Activated naive CD4-positive, alpha-beta T cell treated with anti-CD3 and anti-CD28 coated beads, Interleukin-2, amount 10 ng/mL, durations not matched to agents 7 days and 5 days (primary cell): ENCODE data around the gene C2orf80.

Experiments used
- CTCF ChIA-PET: fragments of 350-600 bp; sonication (Branson Sonifier 250); formaldehyde crosslinking; loops from one replicate; lab custom pipeline; 2021; ENCODE audit warnings: antibody characterized with exemption; lab: Charles Lee
- DNase-seq: peaks from one replicate; pipeline ENCODE4 v3.0.0-alpha.2; 2020
- H3K27ac Mint-ChIP-seq: one replicate; pipeline ENCODE4 v1.8.0; 2021; ENCODE audit warnings: mild to moderate bottlenecking, moderate library complexity, mixed read lengths
- H3K27me3 Mint-ChIP-seq: one replicate; pipeline ENCODE4 v1.8.0; 2021; ENCODE audit warnings: mild to moderate bottlenecking, mixed read lengths
- H3K36me3 Mint-ChIP-seq: one replicate; pipeline ENCODE4 v1.8.0; 2021; ENCODE audit warnings: mixed read lengths
- H3K4me1 Mint-ChIP-seq: one replicate; pipeline ENCODE4 v1.8.0; 2021; ENCODE audit warnings: mixed read lengths
- H3K4me3 Mint-ChIP-seq: one replicate; pipeline ENCODE4 v1.8.0; 2021; ENCODE audit warnings: mild to moderate bottlenecking, moderate library complexity, mixed read lengths
- H3K9me3 Mint-ChIP-seq: one replicate; pipeline ENCODE4 v1.8.0; 2021; ENCODE audit warnings: mixed read lengths

Gene C2orf80

GRCh38 chr2:208192611-208193236 is 2.9 kb upstream of the C2orf80 start:
- peaks cover 3% of the 10 kb centered on the region for H3K27me3 Mint-ChIP-seq
- CTCF ChIA-PET = interaction anchor here (1.1 kb wide), 1 partner anchor 17 kb away, joined by 4 read pairs; no protein-coding TSS in a partner anchor
- no peaks in the 10 kb centered on the region for H3K9me3 Mint-ChIP-seq
- no peak overlapping the region for H3K27ac Mint-ChIP-seq
- no peaks in the 10 kb centered on the region for H3K4me1 Mint-ChIP-seq
- H3K4me3 Mint-ChIP-seq = no peak overlapping the region
- DNase-seq = no peak
- H3K36me3 Mint-ChIP-seq = no peaks in the 10 kb centered on the region

- Mint-ChIP-seq H3K9me3 (no peaks in the 10 kb centered on the region), H3K4me3 (no peak overlapping the region), H3K36me3 (no peaks in the 10 kb centered on the region), H3K27me3 (peaks cover 3% of the 10 kb centered on the region), H3K27ac (no peak overlapping the region), H3K4me1 (no peaks in the 10 kb centered on the region)
- CTCF ChIA-PET = interaction anchor here (1.5 kb wide), 1 partner anchor 14 kb away, joined by 3 read pairs; no protein-coding TSS in a partner anchor
- no peak for DNase-seq
Observed at GRCh38 chr2:208189069-208189809, 591 bp downstream of the C2orf80 start.

- no peak overlapping the region for H3K4me3 Mint-ChIP-seq
- no peak overlapping the region for H3K27ac Mint-ChIP-seq
- DNase-seq = no peak
- H3K27me3 Mint-ChIP-seq = peaks cover 10% of the 10 kb centered on the region
- H3K36me3 Mint-ChIP-seq = no peaks in the 10 kb centered on the region
- CTCF ChIA-PET = no interaction called here
- H3K9me3 Mint-ChIP-seq = no peaks in the 10 kb centered on the region
- no peaks in the 10 kb centered on the region for H3K4me1 Mint-ChIP-seq
Observed at GRCh38 chr2:208186893-208187292, 2.9 kb downstream of the C2orf80 start.

- no peaks in the 10 kb centered on the region for H3K4me1 Mint-ChIP-seq
- peaks cover 10% of the 10 kb centered on the region for H3K27me3 Mint-ChIP-seq
- H3K4me3 Mint-ChIP-seq = no peak overlapping the region
- CTCF ChIA-PET = no interaction called here
- DNase-seq = no peak
- no peaks in the 10 kb centered on the region for H3K36me3 Mint-ChIP-seq
- no peaks in the 10 kb centered on the region for H3K9me3 Mint-ChIP-seq
- H3K27ac Mint-ChIP-seq = no peak overlapping the region
Observed at GRCh38 chr2:208186465-208186864, 3.4 kb downstream of the C2orf80 start.

GRCh38 chr2:208183972-208184705 is 5.7 kb downstream of the C2orf80 start:
- H3K36me3 Mint-ChIP-seq = no peaks in the 10 kb centered on the region
- H3K4me3 Mint-ChIP-seq = no peak overlapping the region
- no peaks in the 10 kb centered on the region for H3K4me1 Mint-ChIP-seq
- CTCF ChIA-PET = interaction anchor here (0.5 to 1.4 kb wide), 2 partner anchors 8 to 1528 kb away, joined by 3 to 5 read pairs; no protein-coding TSS in a partner anchor
- H3K27ac Mint-ChIP-seq = no peak overlapping the region
- no peaks in the 10 kb centered on the region for H3K9me3 Mint-ChIP-seq
- peaks cover 7% of the 10 kb centered on the region for H3K27me3 Mint-ChIP-seq
- DNase-seq = no peak

- Mint-ChIP-seq H3K27ac (no peak overlapping the region), H3K4me3 (no peak overlapping the region), H3K9me3 (no peaks in the 10 kb centered on the region), H3K36me3 (no peaks in the 10 kb centered on the region), H3K4me1 (no peaks in the 10 kb centered on the region), H3K27me3 (peaks cover 7% of the 10 kb centered on the region)
- DNase-seq = no peak
- CTCF ChIA-PET = interaction anchor here (0.5 to 1.4 kb wide), 2 partner anchors 8 to 1527 kb away, joined by 3 to 5 read pairs; no protein-coding TSS in a partner anchor
Observed at GRCh38 chr2:208183526-208183925, 6.3 kb downstream of the C2orf80 start.

- Mint-ChIP-seq H3K27ac (no peak overlapping the region), H3K9me3 (no peaks in the 10 kb centered on the region), H3K4me3 (no peak overlapping the region), H3K36me3 (no peaks in the 10 kb centered on the region), H3K4me1 (no peaks in the 10 kb centered on the region), H3K27me3 (peaks cover 7% of the 10 kb centered on the region)
- CTCF ChIA-PET = no interaction called here
- no peak for DNase-seq
Observed at GRCh38 chr2:208182835-208183234, 7.0 kb downstream of the C2orf80 start.

- H3K4me1 Mint-ChIP-seq = no peaks in the 10 kb centered on the region
- H3K27me3 Mint-ChIP-seq = peaks cover 13% of the 10 kb centered on the region
- CTCF ChIA-PET = no interaction called here
- no peaks in the 10 kb centered on the region for H3K9me3 Mint-ChIP-seq
- no peak for DNase-seq
- H3K36me3 Mint-ChIP-seq = no peaks in the 10 kb centered on the region
- H3K4me3 Mint-ChIP-seq = no peak overlapping the region
- no peak overlapping the region for H3K27ac Mint-ChIP-seq
Observed at GRCh38 chr2:208179028-208179609, 10.7 kb downstream of the C2orf80 start.

GRCh38 chr2:208175840-208176153 is 14.0 kb downstream of the C2orf80 start:
- Mint-ChIP-seq H3K27me3 (peaks cover 14% of the 10 kb centered on the region), H3K4me3 (no peak overlapping the region), H3K27ac (no peak overlapping the region), H3K36me3 (no peaks in the 10 kb centered on the region), H3K9me3 (no peaks in the 10 kb centered on the region), H3K4me1 (no peaks in the 10 kb centered on the region)
- no peak for DNase-seq
- CTCF ChIA-PET = interaction anchor here (0.7 to 3.7 kb wide), 26 partner anchors 8 to 796 kb away, joined by 3 to 26 read pairs (median 4); partner anchors contain the start of genes C2orf80, CRYGA and IDH1

- H3K27me3 Mint-ChIP-seq = peaks cover 15% of the 10 kb centered on the region
- no peak overlapping the region for H3K4me3 Mint-ChIP-seq
- H3K4me1 Mint-ChIP-seq = no peaks in the 10 kb centered on the region
- no peak overlapping the region for H3K27ac Mint-ChIP-seq
- CTCF ChIA-PET = interaction anchor here (0.6 to 3.7 kb wide), 30 partner anchors 9 to 797 kb away, joined by 3 to 26 read pairs (median 4); partner anchors contain the start of genes C2orf80, CRYGA and IDH1
- H3K9me3 Mint-ChIP-seq = no peaks in the 10 kb centered on the region
- DNase-seq = peak; percentile 70
- no peaks in the 10 kb centered on the region for H3K36me3 Mint-ChIP-seq
Observed at GRCh38 chr2:208175069-208175839, 14.6 kb downstream of the C2orf80 start.

GRCh38 chr2:208174144-208174543 is 15.7 kb downstream of the C2orf80 start:
- Mint-ChIP-seq H3K36me3 (no peaks in the 10 kb centered on the region), H3K4me1 (no peaks in the 10 kb centered on the region), H3K27me3 (peaks cover 19% of the 10 kb centered on the region), H3K9me3 (no peaks in the 10 kb centered on the region), H3K4me3 (no peak overlapping the region), H3K27ac (no peak overlapping the region)
- CTCF ChIA-PET = interaction anchor here (0.7 to 3.7 kb wide), 7 partner anchors 11 to 173 kb away, joined by 3 to 26 read pairs (median 5); partner anchors contain the start of genes CRYGA and IDH1
- DNase-seq = no peak

GRCh38 chr2:208172125-208172524 is 17.7 kb downstream of the C2orf80 start:
- no peak overlapping the region for H3K27ac Mint-ChIP-seq
- H3K36me3 Mint-ChIP-seq = no peaks in the 10 kb centered on the region
- no peak for DNase-seq
- no peaks in the 10 kb centered on the region for H3K9me3 Mint-ChIP-seq
- H3K4me1 Mint-ChIP-seq = no peaks in the 10 kb centered on the region
- peaks cover 19% of the 10 kb centered on the region for H3K27me3 Mint-ChIP-seq
- no peak overlapping the region for H3K4me3 Mint-ChIP-seq
- CTCF ChIA-PET = interaction anchor here (1.2 kb wide), 1 partner anchor 10 kb away, joined by 4 read pairs; no protein-coding TSS in a partner anchor
